ENCODE results near the gene FXYD5.

GRCh38 chr19:35124098-35125060, 30.2 kb upstream of the FXYD5 start:
- no peak for TF ChIP-seq CTCF (IDR thresholded peaks at IDR 0.05; ENCODE audit: low read depth, low read length, poor library complexity, severe bottlenecking)
- no peak for TF ChIP-seq EZH2phosphoT487 (IDR thresholded peaks at IDR 0.05; ENCODE audit: borderline replicate concordance, low read length)
